GM21619 (cell line): ENCODE measurements around the gene HOOK1.
"Not testable (repeated sequence)": the region's sequence is repeated elsewhere in the genome, so short reads cannot be mapped to it uniquely, and the experiment has no call there.

Experiments
- ATAC-seq: cut with Tn5 transposase; IDR thresholded peaks from one replicate; pipeline ENCODE4 v1.9.1; 2021; ENCODE audit not compliant: unreplicated experiment

Gene HOOK1

DNA sequence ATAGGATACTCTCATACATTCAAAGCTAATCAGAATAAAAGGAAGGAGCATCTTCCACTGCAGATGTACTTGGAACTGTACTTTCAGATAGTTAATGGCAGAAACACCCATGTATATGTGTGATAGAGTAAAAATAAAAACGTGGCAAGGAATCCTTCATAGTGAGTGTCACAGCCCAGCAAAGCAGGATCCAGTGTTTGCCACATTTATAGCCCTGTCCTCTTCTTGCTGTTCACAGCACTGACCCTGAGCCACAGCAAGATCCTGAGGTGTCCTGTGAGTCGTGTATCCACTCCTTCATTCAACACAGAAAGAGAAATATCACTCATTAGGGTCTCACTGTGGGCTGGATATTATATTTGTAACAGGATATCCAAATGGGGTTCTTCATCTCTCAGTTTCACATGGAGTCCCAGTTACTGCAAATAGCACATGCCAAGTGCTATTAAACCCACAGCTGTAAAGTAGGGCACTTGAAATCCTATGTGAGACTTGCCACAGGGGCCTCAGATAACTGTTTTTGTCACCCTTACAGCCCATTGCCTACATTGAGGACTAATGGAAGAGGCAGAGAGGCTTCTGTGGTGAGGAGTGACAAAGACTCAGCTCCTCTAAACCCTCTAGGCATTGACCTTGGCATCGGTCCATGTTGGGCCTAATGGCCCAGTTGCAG is 70.5 kb downstream of the HOOK1 start:
- ATAC-seq, result no peak

DNA sequence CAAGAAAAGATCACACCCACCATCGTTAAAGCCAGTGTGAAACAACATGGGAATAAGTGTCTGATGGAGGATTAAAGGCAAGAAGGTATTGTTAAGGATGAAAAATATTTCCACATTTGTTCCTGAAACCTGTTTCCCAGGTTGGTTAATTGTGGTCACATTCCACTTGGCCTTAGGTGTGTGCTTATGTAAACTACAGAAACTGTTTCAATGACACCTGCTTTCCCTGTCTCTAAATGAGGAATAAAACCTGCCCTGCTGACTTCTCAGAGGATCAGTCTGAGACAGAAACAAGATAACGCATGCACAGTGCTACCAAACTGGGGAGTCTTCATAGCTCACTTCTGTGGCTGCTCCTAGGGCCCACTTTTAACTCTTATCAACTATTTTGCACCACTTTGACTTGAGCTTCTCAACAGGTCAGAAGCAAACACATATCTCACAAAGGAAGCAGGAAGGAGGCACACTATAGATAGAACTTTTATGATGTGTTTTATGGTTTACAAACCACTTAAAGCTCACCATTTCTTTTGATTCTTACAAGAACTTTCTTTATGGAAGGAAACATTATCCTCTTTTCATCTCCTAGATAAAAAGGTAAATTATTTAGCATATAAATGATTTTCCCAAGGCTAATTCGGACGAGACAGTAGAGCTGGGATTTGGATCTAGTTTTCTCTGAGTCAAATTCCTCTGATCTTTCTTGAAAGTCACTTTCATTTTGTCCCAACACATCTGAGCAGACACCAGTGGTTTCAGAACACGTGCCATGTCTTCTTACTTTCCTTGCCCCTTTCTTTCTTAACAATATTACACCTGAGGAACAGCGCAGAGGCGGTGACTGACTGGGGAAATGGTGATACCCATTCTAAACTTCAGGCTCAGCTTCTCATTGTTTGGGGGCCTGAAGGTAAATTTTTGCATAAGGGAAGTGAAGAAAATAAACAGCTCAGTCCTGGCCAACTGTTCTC is 78.4 kb downstream of the HOOK1 start:
- no peak for ATAC-seq

DNA sequence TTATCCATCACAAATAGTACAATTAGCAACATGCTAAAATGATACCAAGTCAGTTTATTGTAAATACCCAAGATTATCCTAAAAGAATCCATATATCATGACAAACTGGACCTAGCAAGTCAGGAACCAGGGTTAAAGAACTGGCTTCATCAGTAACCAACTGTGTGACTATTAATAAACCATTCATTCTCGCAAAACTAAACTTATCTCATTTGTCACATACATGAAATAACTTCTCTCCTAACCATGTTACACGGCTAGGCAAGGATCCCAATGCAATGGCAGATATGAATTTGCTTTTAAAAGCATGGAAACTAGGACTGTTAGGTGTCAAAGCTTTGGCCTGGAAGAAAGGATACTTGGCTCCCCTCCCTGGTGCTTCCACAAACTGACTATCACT is 82.4 kb downstream of the HOOK1 start:
- ATAC-seq, result no peak

DNA sequence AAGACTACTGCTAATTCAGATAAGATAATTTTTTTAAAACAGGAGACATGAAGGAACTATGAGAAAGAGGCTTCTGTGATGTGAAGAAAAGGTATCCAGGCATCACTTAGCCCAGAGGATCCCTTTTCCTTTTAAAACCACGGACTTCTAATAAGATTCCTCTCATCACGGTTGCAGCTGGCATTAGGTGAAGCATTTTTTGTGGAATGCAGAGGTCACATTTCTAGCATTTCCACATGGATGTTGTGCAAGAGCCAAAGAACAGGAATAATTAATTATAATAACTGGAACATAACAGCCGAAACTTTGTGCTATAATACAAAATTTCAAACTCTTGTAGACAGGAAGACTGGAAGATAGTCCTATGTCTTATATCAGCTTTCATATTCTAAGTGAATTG is 84.2 kb downstream of the HOOK1 start:
- no peak for ATAC-seq

DNA sequence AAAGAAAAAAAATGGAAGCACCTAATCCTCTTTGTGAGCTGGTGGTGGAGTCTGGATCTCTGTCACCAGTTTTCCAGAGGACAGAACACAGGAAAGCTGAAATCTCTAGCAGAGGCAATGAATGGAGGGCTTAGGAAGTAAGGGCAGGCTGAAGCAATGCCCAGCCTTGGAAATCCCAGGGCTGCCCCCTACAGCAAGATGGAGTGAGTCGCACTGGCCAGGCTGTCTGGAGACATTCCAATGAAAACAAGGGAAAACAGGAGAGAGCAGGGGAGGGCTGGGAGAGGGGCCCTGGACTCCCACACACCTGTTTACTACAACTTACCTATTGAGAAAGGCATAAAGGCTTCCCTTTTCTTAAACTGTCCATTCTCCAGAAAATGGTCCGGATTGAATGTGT is 85.9 kb downstream of the HOOK1 start:
- no peak for ATAC-seq

DNA sequence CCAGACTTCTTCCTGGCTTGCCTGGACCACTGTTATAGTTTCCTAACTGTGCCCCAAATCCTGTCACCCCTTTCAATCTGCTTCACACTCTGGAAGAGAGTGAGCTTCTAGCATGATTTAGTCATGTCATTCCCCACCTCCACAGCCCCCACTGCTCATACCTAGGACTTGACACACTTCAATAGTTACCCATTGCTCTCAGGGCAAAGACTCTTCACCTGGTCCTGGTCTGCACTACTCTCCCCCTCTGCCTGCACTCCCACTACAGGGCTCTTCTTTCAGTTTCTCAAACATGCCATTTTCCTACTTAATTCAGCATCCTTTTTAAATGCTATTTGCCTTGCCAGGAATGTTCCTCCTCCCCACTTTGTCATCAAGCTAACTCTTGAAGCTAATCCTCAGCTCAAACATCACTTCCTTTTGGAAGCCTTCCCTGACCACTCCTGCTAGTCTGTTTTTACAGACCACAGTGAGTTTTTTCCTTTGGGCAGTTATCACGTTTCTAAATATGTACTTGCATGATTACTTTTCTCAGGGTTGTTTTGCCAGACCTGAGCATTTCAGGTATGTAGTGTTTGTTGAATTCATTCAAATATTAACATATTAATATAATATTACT is 87.1 kb downstream of the HOOK1 start:
- no peak for ATAC-seq

DNA sequence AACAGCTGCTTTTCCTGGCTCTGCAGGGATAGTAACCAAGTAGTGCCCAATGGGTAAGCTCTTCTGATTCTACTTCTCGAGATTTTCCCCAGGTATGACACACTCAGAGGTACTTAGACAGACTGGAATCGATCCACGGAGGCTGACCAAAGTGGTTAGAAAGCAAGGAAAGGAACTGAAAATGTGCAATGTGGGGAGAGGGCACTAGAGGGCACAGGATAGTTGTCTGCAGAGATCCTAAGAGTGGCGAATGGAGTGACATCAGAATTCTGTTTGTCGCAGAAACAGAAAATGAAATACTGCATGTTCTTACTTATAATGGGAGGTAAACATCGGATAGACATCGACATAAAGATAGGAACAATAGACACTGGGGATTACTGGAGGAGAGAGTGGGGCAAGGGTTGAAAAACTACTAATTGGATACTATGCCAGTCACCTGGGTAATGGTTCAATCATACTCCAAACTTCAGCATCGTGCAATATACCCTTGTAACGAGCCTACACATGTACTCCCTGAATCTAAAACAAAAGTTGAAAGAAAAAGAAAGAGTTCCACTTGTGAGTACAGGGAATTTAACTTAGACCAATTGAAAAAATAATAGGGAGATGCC is 88.5 kb downstream of the HOOK1 start:
- peak; percentile 80 for ATAC-seq

DNA sequence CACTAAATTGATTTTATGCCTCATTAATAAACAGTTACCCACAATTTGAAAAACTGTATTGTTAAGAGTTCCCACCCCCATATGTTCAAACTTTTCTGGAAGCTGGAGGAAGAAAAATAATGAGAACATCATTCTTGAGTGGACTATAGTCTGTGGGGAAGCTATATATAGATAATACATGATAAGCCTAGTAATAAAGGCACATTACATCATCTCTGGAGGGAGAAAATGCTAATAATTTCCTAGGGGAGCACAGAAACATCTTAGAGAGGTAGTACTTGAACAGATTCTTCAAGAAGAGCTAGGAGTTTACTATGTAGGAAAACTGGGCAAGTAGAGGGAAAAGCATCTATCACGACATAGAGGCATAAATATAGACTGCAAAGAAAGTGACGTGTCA is 92.2 kb downstream of the HOOK1 start:
- no peak for ATAC-seq

DNA sequence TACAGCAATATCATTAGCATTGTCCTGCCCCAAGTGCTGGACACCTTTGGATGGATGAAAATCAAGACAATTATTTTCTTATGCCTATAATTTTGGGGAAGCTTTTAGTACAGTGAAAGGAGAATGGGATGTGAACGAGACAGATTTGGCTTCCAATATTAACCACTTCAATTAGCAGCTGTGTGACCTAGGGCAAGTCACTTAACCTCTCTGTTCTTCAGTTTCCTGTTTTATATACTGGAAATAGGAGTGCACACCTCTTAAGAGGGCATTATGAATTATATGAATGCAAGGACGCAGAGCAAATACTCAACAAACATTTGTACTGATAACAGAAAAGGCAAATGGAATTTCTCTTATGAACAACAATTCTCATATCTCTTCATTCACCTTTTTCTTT is 93.3 kb downstream of the HOOK1 start:
- no peak for ATAC-seq

DNA sequence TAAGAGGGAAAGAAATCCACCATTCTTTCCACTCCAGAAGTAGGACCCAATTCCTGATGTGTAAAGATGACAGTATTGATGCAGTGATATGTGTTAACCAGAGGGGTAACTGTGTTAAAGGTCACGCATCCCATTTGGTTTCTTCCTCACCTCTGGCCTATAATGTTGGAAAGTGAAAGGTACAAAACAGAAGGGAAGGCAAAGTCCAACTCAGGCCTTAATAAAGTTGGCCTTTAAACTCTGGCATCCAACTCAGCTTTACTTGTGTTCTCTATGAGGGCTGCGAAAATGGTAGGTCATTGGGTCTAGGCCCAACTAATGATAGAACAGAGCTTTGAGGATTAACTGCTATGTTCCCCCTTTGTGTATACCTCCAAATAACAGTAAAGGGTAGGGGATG is 93.9 kb downstream of the HOOK1 start:
- no peak for ATAC-seq

DNA sequence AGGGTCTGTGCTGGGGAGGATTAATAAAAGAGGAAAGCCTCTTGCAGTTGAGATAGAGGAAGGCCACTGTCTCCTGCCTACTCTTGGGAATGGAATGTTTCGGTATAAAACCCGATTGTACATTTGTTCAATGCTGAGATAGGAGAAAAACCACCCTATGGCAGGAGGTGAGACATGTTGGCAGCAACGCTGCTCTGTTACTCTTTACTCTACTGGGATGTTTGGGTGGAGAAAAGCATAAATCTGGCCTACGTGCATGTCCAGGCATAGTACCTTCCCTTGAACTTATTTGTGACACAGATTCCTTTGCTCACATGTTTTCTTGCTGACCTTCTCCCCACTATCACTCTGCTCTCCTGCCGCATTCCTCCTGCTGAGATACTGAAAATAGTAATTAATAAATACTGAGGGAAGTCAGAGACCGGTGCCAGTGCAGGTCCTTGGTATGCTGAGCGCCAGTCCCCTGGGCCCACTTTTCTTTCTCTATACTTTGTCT is 100.1 kb downstream of the HOOK1 start:
- not testable (repeated sequence) for ATAC-seq

DNA sequence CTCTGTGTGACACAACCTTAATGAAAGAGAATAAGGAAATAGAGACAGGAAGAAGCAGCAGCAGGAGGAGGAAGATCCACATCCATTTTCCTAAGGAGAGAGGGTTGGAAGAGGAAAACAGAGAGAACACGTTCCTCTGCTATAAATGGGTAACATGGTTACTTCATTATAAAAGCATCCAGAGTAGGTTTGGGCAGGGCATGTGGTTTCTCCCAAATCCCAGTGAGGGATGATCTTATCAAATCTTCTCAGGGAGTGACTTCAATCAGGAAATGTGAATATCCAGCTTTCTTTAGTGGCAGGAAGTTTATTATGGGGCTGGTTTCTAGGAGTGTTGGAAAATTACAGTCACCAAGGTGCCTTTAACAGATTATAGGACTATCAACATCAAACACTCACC is 100.8 kb downstream of the HOOK1 start:
- ATAC-seq, result no peak

DNA sequence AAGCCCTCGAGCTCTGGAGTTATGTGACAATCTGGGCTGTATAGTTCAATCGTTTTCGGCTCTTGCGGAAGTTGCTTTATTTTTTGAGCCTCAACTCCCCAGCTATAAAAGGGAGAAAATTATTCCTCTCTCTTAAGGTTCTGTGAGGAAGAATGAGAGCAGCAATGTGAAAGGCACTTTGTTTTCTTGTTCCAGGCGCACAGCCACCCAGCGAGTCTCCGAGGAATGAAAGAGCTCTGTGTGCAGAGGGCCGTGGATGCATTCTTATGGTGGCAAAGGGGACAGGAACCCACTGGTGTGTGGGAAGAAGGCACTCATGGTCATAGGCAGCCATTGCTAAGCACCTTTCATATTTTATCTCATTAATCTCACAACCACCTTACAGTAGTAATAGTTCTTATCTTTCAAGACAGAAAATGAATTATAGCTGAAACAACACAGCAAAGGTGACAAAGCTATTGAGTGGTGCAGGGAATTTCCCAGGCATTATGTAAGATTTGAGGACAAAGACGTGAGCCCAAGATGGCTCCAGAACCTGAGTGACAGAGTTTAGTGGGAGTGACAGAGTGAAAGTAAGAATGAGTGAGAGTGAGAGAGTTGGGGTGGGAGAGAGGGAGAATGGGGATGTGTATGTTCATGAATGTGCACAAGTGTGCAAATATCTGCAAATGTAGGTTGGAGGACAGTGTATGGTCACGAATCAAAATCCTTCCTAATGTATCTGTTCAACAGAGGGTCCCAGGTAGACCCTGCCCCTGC is 102.5 kb downstream of the HOOK1 start:
- ATAC-seq, result no peak

DNA sequence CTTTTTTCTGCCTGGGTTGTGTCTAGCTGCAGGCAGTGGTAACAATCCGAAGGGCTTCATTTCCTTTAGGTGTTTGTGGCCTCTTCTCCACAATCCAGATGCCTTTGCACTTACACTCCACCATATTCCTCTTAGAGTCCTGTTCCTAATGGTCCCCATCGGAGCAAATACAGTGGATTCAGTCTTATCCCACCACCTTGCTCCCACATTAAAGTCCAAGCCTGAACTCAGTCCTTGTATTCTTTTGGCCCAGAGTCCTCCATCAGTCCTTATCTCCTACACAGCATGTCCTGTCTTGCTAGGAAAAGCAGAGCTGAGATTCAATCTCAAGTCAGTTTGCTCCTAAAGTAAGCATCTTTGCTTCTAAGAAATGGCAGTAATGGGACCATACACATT is 103.0 kb downstream of the HOOK1 start:
- no peak for ATAC-seq

DNA sequence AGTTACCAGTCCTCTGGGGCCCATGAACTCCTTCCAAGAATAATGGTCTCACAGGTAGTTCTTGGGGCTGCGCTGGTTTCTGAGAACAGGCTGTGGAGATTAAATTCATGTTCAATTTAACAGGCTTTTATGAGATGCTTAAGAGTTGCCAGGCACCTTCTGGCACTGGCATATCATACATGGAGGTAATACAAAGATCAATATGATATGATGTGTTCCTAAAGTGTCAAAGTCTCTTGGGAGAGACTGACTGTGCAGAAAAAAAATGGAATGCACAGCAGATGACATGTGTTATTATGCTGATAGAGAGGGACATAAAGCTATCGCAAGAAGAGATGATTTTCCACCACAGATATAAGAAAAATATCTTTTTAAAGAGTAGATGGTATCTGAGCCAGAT is 105.0 kb downstream of the HOOK1 start:
- ATAC-seq, result no peak

DNA sequence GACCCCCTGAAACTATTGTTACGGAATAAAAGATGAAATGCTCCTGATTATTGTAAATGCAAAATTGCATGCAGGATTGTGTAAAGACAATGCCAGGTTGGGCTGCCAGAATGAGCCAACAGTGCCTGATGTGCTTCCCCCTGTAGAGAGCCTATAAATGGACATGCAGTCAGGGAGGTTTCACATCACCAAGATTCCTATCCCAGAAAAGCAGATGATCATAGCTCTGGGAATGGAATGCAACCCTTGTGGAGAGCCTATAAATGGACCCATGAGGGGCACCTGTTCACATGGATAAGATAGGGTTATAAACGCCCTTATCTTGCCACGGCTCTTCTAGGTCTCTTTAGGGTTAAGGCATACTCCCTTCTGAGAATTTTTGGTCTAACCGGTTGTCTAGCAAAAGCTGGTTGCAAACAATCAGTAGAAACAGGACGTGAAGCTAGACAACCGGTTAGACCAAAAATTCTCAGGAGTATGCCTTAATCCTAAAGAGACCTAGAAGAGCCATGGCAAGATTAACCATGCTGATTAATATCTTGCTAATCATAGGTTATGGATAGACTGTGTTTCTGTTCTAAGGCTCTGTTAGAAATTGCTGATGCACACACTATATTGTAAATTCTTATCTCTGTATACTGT is 106.6 kb downstream of the HOOK1 start:
- not testable (repeated sequence) for ATAC-seq

DNA sequence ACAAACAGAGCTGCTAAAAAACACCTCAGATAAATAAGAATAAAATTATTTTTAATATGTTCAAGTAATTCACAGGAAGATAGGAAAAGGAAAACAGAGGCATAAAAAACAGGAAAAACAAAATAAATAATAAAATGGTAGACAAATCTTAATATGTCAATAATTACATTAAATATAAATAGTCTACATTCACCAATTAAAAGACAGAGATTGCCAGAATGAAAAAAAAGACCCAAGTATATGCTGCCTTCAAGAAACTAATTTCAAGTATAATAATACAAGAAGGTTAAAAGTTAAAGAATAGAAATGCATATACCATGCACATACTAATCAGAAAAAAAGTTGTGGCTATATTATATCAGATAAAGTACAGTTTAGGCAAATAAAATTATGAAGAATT is 109.9 kb downstream of the HOOK1 start:
- ATAC-seq, result no peak
